H1 (cell line): ENCODE data around the gene KCNH8. TPM values are rescaled to one million over a fixed set of nuclear protein-coding genes. Genes with fewer than 3 reads are reported as not detected.

Source experiments
- CHD2 ChIP-seq: IDR thresholded peaks from 2 replicates; pipeline ENCODE4 v1.6.1; 2012; ENCODE audit warnings: low read length, improper control_type of control experiment
- CREB1 ChIP-seq: IDR thresholded peaks from 2 replicates; pipeline ENCODE4 v1.6.1; 2012; ENCODE audit warnings: inconsistent platforms
- GABPA ChIP-seq: IDR thresholded peaks from 2 replicates; pipeline ENCODE4 v1.6.1; 2011; ENCODE audit warnings: mild to moderate bottlenecking, low read length, moderate library complexity, borderline replicate concordance; ENCODE audit not compliant: insufficient read depth
- HDAC6 ChIP-seq: IDR thresholded peaks from one replicate; pipeline ENCODE4 v1.7.1; 2012; ENCODE audit warnings: low read depth, mild to moderate bottlenecking, inconsistent platforms, low read length, moderate library complexity
- NANOG ChIP-seq: IDR thresholded peaks from 2 replicates; pipeline ENCODE4 v1.6.1; 2011; ENCODE audit warnings: low read length, low read depth, mild to moderate bottlenecking, inconsistent platforms; ENCODE audit not compliant: insufficient read depth, poor library complexity, severe bottlenecking
- PHF8 ChIP-seq: fragments of 200-600 bp; sonication (generic); conservative IDR thresholded peaks from 2 replicates; pipeline ENCODE4 v1.7.1; 2012; ENCODE audit warnings: low read depth, mild to moderate bottlenecking, inconsistent platforms, low read length, moderate library complexity
- SIN3A ChIP-seq, 2 experiments: IDR thresholded peaks in 1 of 2; conservative IDR thresholded peaks in 1 of 2; 2 replicates each; pipeline ENCODE4 v1.6.1; 2011 to 2012; ENCODE audit warnings: low read length in 2 of 2, improper control_type of control experiment in 1 of 2, low read depth in 1 of 2, mild to moderate bottlenecking in 1 of 2
- SIX5 ChIP-seq: IDR thresholded peaks from 2 replicates; pipeline ENCODE4 v1.6.1; 2011; ENCODE audit warnings: mild to moderate bottlenecking, low read depth, low read length
- SP2 ChIP-seq: IDR thresholded peaks from 2 replicates; pipeline ENCODE4 v1.6.1; 2012; ENCODE audit warnings: mild to moderate bottlenecking, low read length, inconsistent platforms
- TCF12 ChIP-seq: IDR thresholded peaks from 2 replicates; pipeline ENCODE4 v1.6.1; 2011; ENCODE audit warnings: low read depth, mild to moderate bottlenecking, low read length
- polyA plus RNA-seq, 7 experiments: library from polyadenylated mRNA; depleted of rRNA in 3 of 7; stranded (reverse) in 5 of 7; unstranded in 2 of 7; fragments of >200 nt in 5 of 7; fragments of 200-250 nt in 2 of 7; gene quantifications; 1 replicate in 5 of 7; 2 replicates in 1 of 7; 4 replicates in 1 of 7; pipeline versions ENCODE4 v1.2.1 to v1.2.3, GENCODE V29; 2011 to 2013; ENCODE audit warnings: missing spikeins in 2 of 7, mixed read lengths in 2 of 7
- total RNA-seq: library from RNA; stranded (reverse); fragmentation: NEBNext Ultra II Directional; extraction: Animal tissue kit (Norgen Biotek cat#: 25700); gene quantifications from 2 replicates; pipeline ENCODE4 v1.2.1, GENCODE V29; 2021

KCNH8 gene
- total and polyA plus RNA-seq, 2 of the 8 experiments (the other 6 are each of a cell fraction or from before 2014, with no cell fraction given) = 2.2 to 2.4 TPM

DNA sequence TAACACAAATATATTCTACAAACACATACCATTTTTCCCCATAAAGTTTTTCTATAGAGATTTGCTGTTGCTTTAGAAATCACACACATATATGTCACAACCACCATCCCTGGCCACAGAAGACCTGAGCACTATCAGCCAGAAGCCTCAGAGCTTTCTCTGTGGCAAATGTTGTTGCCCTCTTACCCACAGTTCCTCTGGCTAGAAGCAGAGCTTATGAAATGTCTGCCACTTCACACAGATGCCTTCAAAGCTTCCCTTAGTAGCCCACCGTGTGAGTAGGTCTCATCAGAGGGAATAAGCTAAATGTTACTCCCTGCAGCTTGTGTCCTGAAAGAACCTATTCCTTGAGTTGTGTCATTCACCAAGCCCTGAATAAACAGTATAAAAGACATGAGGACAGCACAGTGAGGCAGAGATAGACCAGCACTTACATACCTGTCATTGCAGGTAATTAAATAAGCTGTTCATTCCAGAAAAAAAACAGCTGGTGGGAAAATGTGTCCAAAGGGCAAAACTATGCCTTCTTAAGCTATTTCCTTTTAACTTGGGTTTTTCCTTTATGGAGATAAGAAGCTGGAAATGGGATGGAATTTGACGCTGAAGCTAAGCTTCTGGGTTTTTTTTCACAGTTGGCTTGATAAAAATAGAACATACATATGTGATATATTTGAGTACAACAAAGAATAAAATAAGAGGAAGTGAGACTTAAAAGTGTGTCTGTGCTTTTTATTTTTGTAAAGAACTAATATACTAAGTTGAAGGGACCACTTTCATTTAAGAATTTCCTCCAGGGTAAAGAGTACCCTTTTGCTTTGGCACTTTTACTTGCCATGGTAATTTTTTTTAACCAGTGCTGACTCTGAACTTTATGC, 391.4 kb downstream of the KCNH8 start (continued):
- TF ChIP-seq NANOG = no peak
- TF ChIP-seq PHF8 = no peak
- no peak for TF ChIP-seq SIX5
- TF ChIP-seq GABPA = no peak
- TF ChIP-seq TCF12 = no peak
- TF ChIP-seq SIN3A (conservative IDR thresholded peaks at IDR 0.05 in 1 of 2, IDR thresholded peaks at IDR 0.05 in 1 of 2; ENCODE audit: low read depth in 1 of 2, low read length in 2 of 2) = no peak
- TF ChIP-seq HDAC6 = no peak
- TF ChIP-seq CREB1 = no peak
- no peak for TF ChIP-seq CHD2
- no peak for TF ChIP-seq SP2
- TF ChIP-seq, all 59 proteins: peak for 0
